Measurements from ENCODE around the gene ELOVL5. TPM values are rescaled to one million over a fixed set of nuclear protein-coding genes. Genes with fewer than 3 reads are reported as not detected.

The ELOVL5 gene
- total RNA-seq, 5 donors from 2014 or later (not counting 1 experiment from before 2014, with no cell fraction given): 71.4 to 101 (median 86.5) TPM

DNA sequence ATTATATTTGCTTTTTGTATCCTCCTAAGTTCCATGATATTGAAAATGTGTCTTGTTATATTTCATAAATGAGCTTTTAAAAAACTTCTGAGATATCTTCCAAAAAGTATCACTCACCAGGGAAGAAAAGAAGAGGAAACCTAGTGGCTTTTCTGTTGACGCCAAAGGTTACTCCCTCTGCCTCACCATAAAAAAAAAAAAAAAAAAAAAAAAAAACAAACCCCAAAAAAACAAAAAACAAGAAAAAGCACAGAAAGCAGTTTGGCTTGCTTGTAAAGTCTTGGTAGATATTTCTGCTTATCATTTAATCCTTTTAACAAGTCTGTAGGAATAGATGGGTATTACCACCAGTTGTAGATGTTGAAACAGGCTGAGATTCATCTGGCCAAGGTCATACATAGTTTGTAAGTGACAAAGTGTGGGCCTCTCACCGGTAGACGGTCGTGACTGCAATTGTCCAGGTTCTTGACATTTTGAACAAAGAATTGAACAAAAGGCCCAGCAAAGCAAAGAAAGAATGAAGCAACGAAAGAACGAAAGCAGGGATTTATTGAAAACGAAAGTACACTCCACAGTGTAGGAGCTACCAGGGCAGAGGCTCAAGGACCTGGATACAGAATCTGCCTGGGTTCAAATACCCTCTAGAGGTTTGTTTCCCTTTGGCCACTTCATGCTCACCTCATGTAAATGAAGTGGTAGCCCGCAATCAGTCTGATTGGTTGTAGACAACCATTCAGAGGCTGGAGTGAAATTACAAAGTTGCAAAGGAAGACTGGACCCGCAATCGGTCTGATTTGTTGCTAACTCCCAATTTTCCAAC is 11.6 kb upstream of the ELOVL5 start:
- 56% methylated on average over 5 of the region's 10 CpGs for WGBS (ENCODE audit: insufficient coverage)
- POLR2A ChIA-PET: interaction anchor here (0.6 to 2.0 kb wide), 10 partner anchors 10 to 968 kb away, joined by 3 to 33 read pairs (median 4); partner anchors contain the start of gene ELOVL5 (in 1 of the 2)
- peak overlapping the region; percentile 97 to 98 for H3K27ac Mint-ChIP-seq

DNA sequence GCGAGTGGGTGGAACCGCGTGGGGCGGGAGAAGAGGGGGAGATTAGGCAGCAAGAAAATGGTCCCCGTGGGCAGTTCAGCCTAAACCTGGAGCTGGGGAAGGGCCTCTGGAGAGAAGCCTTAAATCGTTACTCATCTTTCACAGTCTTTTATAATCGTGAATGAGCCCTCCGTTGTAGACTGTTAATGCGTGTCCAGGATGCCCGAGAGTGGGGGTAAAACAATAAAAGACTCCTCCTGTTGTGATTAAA is 11.0 kb upstream of the ELOVL5 start:
- peak overlapping the region; percentile 58 to 78 for H3K4me3 ChIP-seq (ENCODE audit: control insufficient read depth in 1 of 2, extremely low read depth in 1 of 2, low read length in 1 of 2)
- ChIA-PET POLR2A (interaction anchor here (0.7 to 2.0 kb wide), 13 partner anchors 10 to 967 kb away, joined by 3 to 33 read pairs (median 3); partner anchors contain the start of gene ELOVL5 (in 1 of the 2)), CTCF (interaction anchor here (0.7 to 1.3 kb wide), 6 partner anchors 11 to 185 kb away, joined by 3 to 13 read pairs (median 6); partner anchors contain the start of gene ELOVL5 (in 1 of the 2))
- 11% methylated on average over 4 of the region's 10 CpGs for WGBS (ENCODE audit: insufficient coverage)
- Mint-ChIP-seq H3K27me3 (no peaks in the 10 kb centered on the region), H3K4me3 (peak overlapping the region; percentile 86 to 94 (median 89)), H3K36me3 (no peaks in the 10 kb centered on the region), H3K9me3 (no peaks in the 10 kb centered on the region), H3K4me1 (peaks cover 48 to 54% (median 50%) of the 10 kb centered on the region in 3 donors), H3K27ac (peak overlapping the region; percentile 97 to 98)
- no peaks in the 10 kb centered on the region for H3K9me3 ChIP-seq
- H3K27ac ChIP-seq (ENCODE audit: low read length): peak overlapping the region; percentile 99
- ATAC-seq (replicated peaks in 1 of 4) (peak in 3 of 4 experiments; percentile 1 to 6 (median 2)), DNase-seq (no peak)
- H3K36me3 ChIP-seq (ENCODE audit: control insufficient read depth in 2 of 2, extremely low read depth in 1 of 2, insufficient read depth in 1 of 2, low read length in 1 of 2): no peaks in the 10 kb centered on the region
- peaks cover 18 to 43% of the 10 kb centered on the region in 2 experiments for H3K4me1 ChIP-seq (ENCODE audit: control insufficient read depth in 1 of 2, extremely low read depth in 1 of 2, insufficient read depth in 2 of 2, low read length in 2 of 2)
- H3K27me3 ChIP-seq (replicated peaks in 1 of 2; ENCODE audit: control insufficient read depth in 2 of 2, extremely low read depth in 1 of 2, insufficient read depth in 2 of 2, low read length in 1 of 2): no peaks in the 10 kb centered on the region

More for the DNA sequence above, 11.6 kb upstream of the ELOVL5 start:
- ATAC-seq (replicated peaks in 1 of 4): peak in 1 of 4 experiments; percentile 6
- no peaks in the 10 kb centered on the region for H3K27me3 ChIP-seq (replicated peaks in 1 of 2; ENCODE audit: control insufficient read depth in 2 of 2, extremely low read depth in 1 of 2, insufficient read depth in 2 of 2, low read length in 1 of 2)
- H3K4me1 ChIP-seq (ENCODE audit: control insufficient read depth in 1 of 2, extremely low read depth in 1 of 2, insufficient read depth in 2 of 2, low read length in 2 of 2): peaks cover 18 to 43% of the 10 kb centered on the region in 2 experiments
- Mint-ChIP-seq H3K9me3 (no peaks in the 10 kb centered on the region), H3K4me1 (peaks cover 48 to 54% (median 50%) of the 10 kb centered on the region in 3 donors), H3K4me3 (peak overlapping the region; percentile 86 to 94 (median 89)), H3K36me3 (no peaks in the 10 kb centered on the region), H3K27me3 (no peaks in the 10 kb centered on the region)
- CTCF ChIA-PET: interaction anchor here (0.7 to 1.3 kb wide), 6 partner anchors 11 to 185 kb away, joined by 3 to 13 read pairs (median 6); partner anchors contain the start of gene ELOVL5 (in 1 of the 2)
- peak overlapping the region; percentile 99 for H3K27ac ChIP-seq (ENCODE audit: low read length)
- peak in 2 of 35 experiments; percentile 21 to 55 for DNase-seq
- peak overlapping the region in 1 of 2 donors; percentile 78 for H3K4me3 ChIP-seq (ENCODE audit: control insufficient read depth in 1 of 2, extremely low read depth in 1 of 2, low read length in 1 of 2)
- H3K9me3 ChIP-seq: no peaks in the 10 kb centered on the region
- no peaks in the 10 kb centered on the region for H3K36me3 ChIP-seq (ENCODE audit: control insufficient read depth in 2 of 2, extremely low read depth in 1 of 2, insufficient read depth in 1 of 2, low read length in 1 of 2)

- H3K4me3 ChIP-seq (ENCODE audit: control insufficient read depth in 1 of 2, extremely low read depth in 1 of 2, low read length in 1 of 2): peak overlapping the region; percentile 78 to 93
- H3K9me3 Mint-ChIP-seq: no peaks in the 10 kb centered on the region
- peak overlapping the region; percentile 99 for H3K27ac ChIP-seq (ENCODE audit: low read length)
- CTCF ChIA-PET: interaction anchor here (0.7 to 1.3 kb wide), 6 partner anchors 10 to 184 kb away, joined by 3 to 13 read pairs (median 6); partner anchors contain the start of gene ELOVL5 (in 1 of the 2)
- no peaks in the 10 kb centered on the region for H3K36me3 Mint-ChIP-seq
- no peaks in the 10 kb centered on the region for H3K27me3 Mint-ChIP-seq
- H3K36me3 ChIP-seq (ENCODE audit: control insufficient read depth in 2 of 2, extremely low read depth in 1 of 2, insufficient read depth in 1 of 2, low read length in 1 of 2): no peaks in the 10 kb centered on the region
- ATAC-seq (replicated peaks in 1 of 4): peak; percentile 81 to 96 (median 94)
- POLR2A ChIA-PET: interaction anchor here (0.7 to 2.0 kb wide), 13 partner anchors 9 to 967 kb away, joined by 3 to 33 read pairs (median 3); partner anchors contain the start of gene ELOVL5 (in 1 of the 2)
- H3K4me1 Mint-ChIP-seq: peaks cover 48 to 54% (median 50%) of the 10 kb centered on the region in 3 donors
- under 1% methylated on average over 56 of the region's 73 CpGs for WGBS (ENCODE audit: insufficient coverage)
- H3K27ac Mint-ChIP-seq: peak overlapping the region; percentile 97 to 98
- DNase-seq: peak; percentile 73 to 92 (median 86)
- peak overlapping the region; percentile 86 to 94 (median 89) for H3K4me3 Mint-ChIP-seq
- H3K4me1 ChIP-seq (ENCODE audit: control insufficient read depth in 1 of 2, extremely low read depth in 1 of 2, insufficient read depth in 2 of 2, low read length in 2 of 2): peaks cover 18 to 43% of the 10 kb centered on the region in 2 experiments
- H3K9me3 ChIP-seq: no peaks in the 10 kb centered on the region
- H3K27me3 ChIP-seq (replicated peaks in 1 of 2; ENCODE audit: control insufficient read depth in 2 of 2, extremely low read depth in 1 of 2, insufficient read depth in 2 of 2, low read length in 1 of 2): no peaks in the 10 kb centered on the region
Measured at GRCh38 chr6:53359095-53359842, 10.5 kb upstream of the ELOVL5 start.

DNA sequence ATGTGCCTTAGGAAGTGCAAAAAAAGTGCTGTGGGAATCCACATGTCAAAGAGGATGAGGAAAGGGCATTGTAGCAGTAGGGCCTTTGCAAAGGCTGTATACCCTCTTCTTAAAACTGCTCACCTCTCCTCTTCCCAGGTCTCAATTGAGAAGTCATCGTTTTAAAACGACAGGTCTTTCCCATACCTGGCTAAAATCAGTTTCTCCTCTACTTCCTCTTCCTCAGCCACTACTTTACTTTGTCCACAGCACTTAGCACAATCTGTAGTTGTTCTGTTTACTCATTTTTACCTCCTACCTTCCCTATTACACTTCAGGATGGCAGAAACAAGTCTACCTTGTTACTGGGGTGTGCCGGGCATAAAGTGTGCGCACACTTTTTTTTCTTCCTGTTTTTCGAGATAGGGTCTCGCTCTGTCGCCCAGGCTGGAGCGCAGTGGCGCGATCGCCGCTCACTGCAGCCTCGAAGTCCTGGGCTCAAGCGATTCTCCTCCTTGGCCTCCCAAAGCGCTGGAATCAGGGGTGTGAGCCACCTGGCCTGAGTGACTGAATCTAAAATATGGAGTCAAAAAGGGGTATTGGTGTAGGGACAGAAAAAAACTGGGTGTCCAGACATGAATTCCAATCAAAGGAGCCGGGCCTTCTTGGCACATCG is 9.8 kb upstream of the ELOVL5 start:
- Histone ChIP-seq H3K36me3 (ENCODE audit: control insufficient read depth in 2 of 2, extremely low read depth in 1 of 2, insufficient read depth in 1 of 2, low read length in 1 of 2) (no peaks in the 10 kb centered on the region), H3K4me3 (ENCODE audit: control insufficient read depth in 1 of 2, extremely low read depth in 1 of 2, low read length in 1 of 2) (peak overlapping the region; percentile 78 to 93), H3K4me1 (ENCODE audit: control insufficient read depth in 1 of 2, extremely low read depth in 1 of 2, insufficient read depth in 2 of 2, low read length in 2 of 2) (peaks cover 18 to 43% of the 10 kb centered on the region in 2 experiments), H3K27ac (ENCODE audit: low read length) (peak overlapping the region; percentile 99), H3K9me3 (no peaks in the 10 kb centered on the region), H3K27me3 (replicated peaks in 1 of 2; ENCODE audit: control insufficient read depth in 2 of 2, extremely low read depth in 1 of 2, insufficient read depth in 2 of 2, low read length in 1 of 2) (no peaks in the 10 kb centered on the region)
- Mint-ChIP-seq H3K36me3 (no peaks in the 10 kb centered on the region), H3K4me3 (peak overlapping the region; percentile 86 to 94 (median 89)), H3K9me3 (no peaks in the 10 kb centered on the region), H3K27ac (peak overlapping the region; percentile 97 to 98), H3K4me1 (peaks cover 48 to 54% (median 50%) of the 10 kb centered on the region in 3 donors), H3K27me3 (no peaks in the 10 kb centered on the region)
- 10% methylated on average over 6 of the region's 17 CpGs for WGBS (ENCODE audit: insufficient coverage)
- peak in 4 of 35 experiments; percentile 10 to 38 (median 26) for DNase-seq
- peak in 2 of 4 experiments; percentile 14 to 21 for ATAC-seq (replicated peaks in 1 of 4)
- ChIA-PET CTCF (no interaction called here), POLR2A (interaction anchor here in 1 of 2 donors (1.0 to 1.6 kb wide), 4 partner anchors 10 to 22 kb away, joined by 3 to 27 read pairs (median 4); partner anchors contain the start of gene ELOVL5)

GRCh38 chr6:53357576-53358360 is 9.0 kb upstream of the ELOVL5 start:
- no CpG with 5 or more reads among the region's 7 CpGs for WGBS (ENCODE audit: insufficient coverage)
- Histone ChIP-seq H3K27ac (ENCODE audit: low read length) (peak overlapping the region; percentile 99), H3K4me1 (ENCODE audit: control insufficient read depth in 1 of 2, extremely low read depth in 1 of 2, insufficient read depth in 2 of 2, low read length in 2 of 2) (peaks cover 18 to 43% of the 10 kb centered on the region in 2 experiments), H3K9me3 (no peaks in the 10 kb centered on the region), H3K36me3 (ENCODE audit: control insufficient read depth in 2 of 2, extremely low read depth in 1 of 2, insufficient read depth in 1 of 2, low read length in 1 of 2) (no peaks in the 10 kb centered on the region), H3K4me3 (ENCODE audit: control insufficient read depth in 1 of 2, extremely low read depth in 1 of 2, low read length in 1 of 2) (no peak overlapping the region), H3K27me3 (replicated peaks in 1 of 2; ENCODE audit: control insufficient read depth in 2 of 2, extremely low read depth in 1 of 2, insufficient read depth in 2 of 2, low read length in 1 of 2) (no peaks in the 10 kb centered on the region)
- Mint-ChIP-seq H3K27me3 (no peaks in the 10 kb centered on the region), H3K4me3 (peak overlapping the region in 2 of 3 donors; percentile 89 to 94), H3K4me1 (peaks cover 47 to 51% (median 50%) of the 10 kb centered on the region in 3 donors), H3K27ac (peak overlapping the region; percentile 97 to 98), H3K36me3 (no peaks in the 10 kb centered on the region), H3K9me3 (no peaks in the 10 kb centered on the region)
- no peak for ATAC-seq (replicated peaks in 1 of 4)
- ChIA-PET CTCF (no interaction called here), POLR2A (no interaction called here)
- DNase-seq: no peak
